Measurements from ENCODE around the gene PLCL2.

The PLCL2 gene

GRCh38 chr3:17040322-17040989 is 155.7 kb downstream of the PLCL2 start:
- no peak overlapping the region for H3K27ac ChIP-seq (ENCODE audit: low read length)
- no peaks in the 10 kb centered on the region for H3K36me3 ChIP-seq (replicated peaks; ENCODE audit: insufficient read depth, low read length)
- 0 out of 2 replicates have a peak, but pooled peaks cover 5% of the 10 kb centered on the region for H3K4me1 ChIP-seq (ENCODE audit: low read length)
- DNase-seq = no peak
- no peak overlapping the region for H3K4me3 ChIP-seq (ENCODE audit: low read length)
- no peaks in the 10 kb centered on the region for H3K27me3 ChIP-seq (replicated peaks; ENCODE audit: insufficient read depth, low read length)
- no peaks in the 10 kb centered on the region for H3K9me2 ChIP-seq (replicated peaks; ENCODE audit: insufficient read depth, low read length)
- no peak overlapping the region for H3K4me2 ChIP-seq (ENCODE audit: low read depth, low read length)
- no peak overlapping the region for H2AFZ ChIP-seq (ENCODE audit: low read length)
- no peaks in the 10 kb centered on the region for H4K20me1 ChIP-seq (ENCODE audit: insufficient read depth, low read length)
- no peaks in the 10 kb centered on the region for H3K9me3 ChIP-seq (replicated peaks; ENCODE audit: insufficient read depth, low read length)
- H3K79me2 ChIP-seq (ENCODE audit: low read length) = no peaks in the 10 kb centered on the region
- no peak overlapping the region for H3K9ac ChIP-seq (ENCODE audit: low read length)
- no peak for TF ChIP-seq CTCF (IDR thresholded peaks at IDR 0.05; ENCODE audit: low read length)
- no peak for TF ChIP-seq EZH2 (optimal IDR thresholded peaks at IDR 0.05; ENCODE audit: low read depth, low read length)
- no peak for TF ChIP-seq EZH2phosphoT487 (IDR thresholded peaks at IDR 0.05; ENCODE audit: low read length)
- H3F3A ChIP-seq (ENCODE audit: insufficient read depth, low read length) = no peaks in the 10 kb centered on the region

- H3K27me3 ChIP-seq (replicated peaks; ENCODE audit: insufficient read depth, low read length) = no peaks in the 10 kb centered on the region
- 0 out of 2 replicates have a peak, but pooled peaks cover 5% of the 10 kb centered on the region for H3K4me1 ChIP-seq (ENCODE audit: low read length)
- no peaks in the 10 kb centered on the region for H3F3A ChIP-seq (ENCODE audit: insufficient read depth, low read length)
- no peak overlapping the region for H3K4me3 ChIP-seq (ENCODE audit: low read length)
- no peaks in the 10 kb centered on the region for H4K20me1 ChIP-seq (ENCODE audit: insufficient read depth, low read length)
- no peak overlapping the region for H3K27ac ChIP-seq (ENCODE audit: low read length)
- H2AFZ ChIP-seq (ENCODE audit: low read length) = no peak overlapping the region
- no peak overlapping the region for H3K9ac ChIP-seq (ENCODE audit: low read length)
- TF ChIP-seq EZH2phosphoT487 (IDR thresholded peaks at IDR 0.05; ENCODE audit: low read length) (no peak), CTCF (IDR thresholded peaks at IDR 0.05; ENCODE audit: low read length) (no peak), EZH2 (optimal IDR thresholded peaks at IDR 0.05; ENCODE audit: low read depth, low read length) (no peak)
- no peaks in the 10 kb centered on the region for H3K79me2 ChIP-seq (ENCODE audit: low read length)
- no peaks in the 10 kb centered on the region for H3K36me3 ChIP-seq (replicated peaks; ENCODE audit: insufficient read depth, low read length)
- no peak overlapping the region for H3K4me2 ChIP-seq (ENCODE audit: low read depth, low read length)
- H3K9me3 ChIP-seq (replicated peaks; ENCODE audit: insufficient read depth, low read length) = no peaks in the 10 kb centered on the region
- H3K9me2 ChIP-seq (replicated peaks; ENCODE audit: insufficient read depth, low read length) = no peaks in the 10 kb centered on the region
- no peak for DNase-seq
These were observed 156.2 kb downstream of the PLCL2 start for GRCh38 chr3:17040990-17041377.

GRCh38 chr3:17044855-17045254 is 160.1 kb downstream of the PLCL2 start:
- H3K79me2 ChIP-seq (ENCODE audit: low read length) = no peaks in the 10 kb centered on the region
- H3K4me3 ChIP-seq (ENCODE audit: low read length) = no peak overlapping the region
- no peak overlapping the region for H2AFZ ChIP-seq (ENCODE audit: low read length)
- no peak for DNase-seq
- H3K4me2 ChIP-seq (ENCODE audit: low read depth, low read length) = no peak overlapping the region
- H3K36me3 ChIP-seq (replicated peaks; ENCODE audit: insufficient read depth, low read length) = no peaks in the 10 kb centered on the region
- H3K4me1 ChIP-seq (ENCODE audit: low read length) = no peaks in the 10 kb centered on the region
- TF ChIP-seq EZH2 (optimal IDR thresholded peaks at IDR 0.05; ENCODE audit: low read depth, low read length) (no peak), CTCF (IDR thresholded peaks at IDR 0.05; ENCODE audit: low read length) (no peak), EZH2phosphoT487 (IDR thresholded peaks at IDR 0.05; ENCODE audit: low read length) (no peak)
- no peaks in the 10 kb centered on the region for H3K9me3 ChIP-seq (replicated peaks; ENCODE audit: insufficient read depth, low read length)
- no peaks in the 10 kb centered on the region for H3F3A ChIP-seq (ENCODE audit: insufficient read depth, low read length)
- H3K27ac ChIP-seq (ENCODE audit: low read length) = no peak overlapping the region
- no peak overlapping the region for H3K9ac ChIP-seq (ENCODE audit: low read length)
- no peaks in the 10 kb centered on the region for H4K20me1 ChIP-seq (ENCODE audit: insufficient read depth, low read length)
- H3K9me2 ChIP-seq (replicated peaks; ENCODE audit: insufficient read depth, low read length) = no peaks in the 10 kb centered on the region
- H3K27me3 ChIP-seq (replicated peaks; ENCODE audit: insufficient read depth, low read length) = no peaks in the 10 kb centered on the region
